Measurements from ENCODE around the gene PRPSAP1. TPM values are rescaled to one million over a fixed set of nuclear protein-coding genes. Genes with fewer than 3 reads are reported as not detected.

PRPSAP1 gene
- total and polyA plus RNA-seq, 2 of the 8 experiments (the other 6 are each of a cell fraction or from before 2014, with no cell fraction given): 32.0 to 54.2 TPM

DNA sequence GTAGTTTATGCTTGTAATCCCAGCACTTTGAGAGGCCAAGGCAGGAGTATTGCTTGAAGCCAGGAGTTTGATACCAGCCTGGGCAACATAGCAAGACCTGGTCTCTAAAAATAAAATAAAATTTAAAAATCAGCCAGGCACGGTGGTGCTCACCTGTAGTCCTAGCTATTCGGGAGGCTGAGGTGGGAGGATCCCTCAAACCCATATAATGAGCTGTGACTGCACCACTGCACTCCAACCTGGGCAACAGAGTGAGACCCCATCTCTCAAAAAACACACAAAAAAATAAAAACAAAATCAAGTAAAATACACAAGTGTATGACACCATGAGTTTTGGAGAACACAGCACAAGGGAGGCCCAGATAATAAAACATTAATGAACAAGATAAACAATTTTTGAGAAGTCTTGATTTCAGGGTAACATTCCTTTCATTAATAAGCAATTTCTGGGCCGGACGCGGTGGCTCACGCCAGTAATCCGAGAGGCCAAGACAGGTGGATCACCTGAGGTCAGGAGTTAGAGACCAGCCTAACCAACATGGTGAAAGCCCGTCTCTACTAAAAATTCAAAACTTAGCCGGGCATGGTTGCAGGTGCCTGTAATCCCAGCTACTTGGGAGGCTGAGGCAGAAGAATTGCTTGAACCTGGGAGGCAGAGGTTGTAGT is 17.9 kb downstream of the PRPSAP1 start:
- Histone ChIP-seq H2BK20ac (ENCODE audit: low read length) (no peak overlapping the region), H3K23ac (ENCODE audit: insufficient read length) (no peak overlapping the region), H3K23me2 (ENCODE audit: low read depth, low read length) (no peaks in the 10 kb centered on the region), H3K79me2 (ENCODE audit: control insufficient read depth in 1 of 2, insufficient read depth in 2 of 2, low read length in 2 of 2) (no peaks in the 10 kb centered on the region; a peak in 1 of 4 replicates), H2BK5ac (ENCODE audit: low read depth, low read length) (no peak overlapping the region), H3K4me3 (ENCODE audit: extremely low read depth in 1 of 4, insufficient read depth in 2 of 4, low read depth in 3 of 4, low read length in 4 of 4) (no peak overlapping the region), H4K20me1 (replicated peaks in 1 of 2; ENCODE audit: control insufficient read depth in 1 of 2, insufficient read depth in 2 of 2, low read length in 2 of 2) (peaks cover 0 to 5% of the 10 kb centered on the region in 2 experiments), H3K4ac (replicated peaks; ENCODE audit: insufficient read length, low read depth, low read length) (no peak overlapping the region), H3K4me2 (ENCODE audit: insufficient read depth in 1 of 2, low read depth in 2 of 2, low read length in 2 of 2) (no peak overlapping the region), H4K91ac (replicated peaks; ENCODE audit: insufficient read length, low read length) (no peak overlapping the region), H2AK5ac (ENCODE audit: low read depth, low read length) (no peak overlapping the region), H4K5ac (ENCODE audit: insufficient read length, low read depth, low read length) (no peak overlapping the region), H3K56ac (replicated peaks; ENCODE audit: insufficient read length, low read depth, low read length) (no peak overlapping the region), H3K4me1 (replicated peaks in 1 of 4; ENCODE audit: control insufficient read depth in 3 of 4, insufficient read depth in 4 of 4, low read length in 3 of 4) (no peaks in the 10 kb centered on the region), H3K79me1 (ENCODE audit: low read depth, low read length) (peaks cover 4% of the 10 kb centered on the region; the same call in 1 of the 2 replicates), H4K8ac (ENCODE audit: extremely low read depth, insufficient read depth, low read length) (no peak overlapping the region), H3K36me3 (ENCODE audit: control insufficient read depth in 2 of 4, insufficient read depth in 4 of 4, low read length in 3 of 4) (peaks cover 0 to 6% (median 0%) of the 10 kb centered on the region in 4 experiments; a peak in 1 of 8 replicates), H2BK12ac (ENCODE audit: low read depth, low read length) (no peak overlapping the region), H3K14ac (ENCODE audit: insufficient read length) (no peak overlapping the region), H3K18ac (ENCODE audit: extremely low read depth, low read length) (no peak overlapping the region), H2BK120ac (replicated peaks; ENCODE audit: low read depth, low read length) (no peak overlapping the region), H2AFZ (ENCODE audit: low read length) (no peak overlapping the region), H2BK15ac (ENCODE audit: low read length) (no peak overlapping the region), H3K27me3 (replicated peaks in 1 of 4; ENCODE audit: control insufficient read depth in 3 of 4, extremely low read depth in 1 of 4, insufficient read depth in 3 of 4, low read length in 3 of 4) (no peaks in the 10 kb centered on the region), H3K9me3 (ENCODE audit: insufficient read depth in 2 of 2, low read depth in 1 of 2, low read length in 1 of 2) (no peaks in the 10 kb centered on the region), H3K9ac (replicated peaks in 1 of 4; ENCODE audit: extremely low read depth in 1 of 4, low read depth in 3 of 4, low read length in 3 of 4) (no peak overlapping the region), H3K27ac (ENCODE audit: low read depth, low read length) (no peak overlapping the region)
- FAIRE-seq (no peak), DNase-seq (ENCODE audit: low read depth in 1 of 2, low spot score in 2 of 2) (no peak)
- WGBS, 2 experiments (ENCODE audit: extremely low coverage in 1 of 2, insufficient coverage in 1 of 2, insufficient read length in 1 of 2, insufficient replicate concordance in 2 of 2, low coverage in 1 of 2, low lambda C conversion rate in 2 of 2, missing lambda C conversion rate in 1 of 2): 96% methylated on average over 9 of the region's 9 CpGs; no CpG with 5 or more reads in 1 of the 2 experiments
- POLR2A ChIA-PET (ENCODE audit: partially characterized antibody): no interaction called here
- CTCF ChIA-PET (ENCODE audit: partially characterized antibody): interaction anchor here (0.5 to 6.3 kb wide), 4 partner anchors 28 to 168 kb away, joined by 3 to 32 read pairs (median 4); partner anchors contain the start of gene QRICH2
- no peak for TF ChIP-seq SP1 (IDR thresholded peaks at IDR 0.05; ENCODE audit: low read depth, low read length)
- no peak for TF ChIP-seq KDM5A (IDR thresholded peaks at IDR 0.05; ENCODE audit: low read length)
- TF ChIP-seq SIN3A (conservative IDR thresholded peaks at IDR 0.05 in 1 of 2, IDR thresholded peaks at IDR 0.05 in 1 of 2; ENCODE audit: low read depth in 1 of 2, low read length in 2 of 2): no peak
